Activated CD8-positive, alpha-beta memory T cell treated with anti-CD3 and anti-CD28 coated beads for 24 hours (primary cell): ENCODE results near the gene ZCCHC3.

Experiments used
- DNase-seq: peaks from one replicate; pipeline ENCODE4 v3.0.0-alpha.2; 2020

ZCCHC3 gene

DNA sequence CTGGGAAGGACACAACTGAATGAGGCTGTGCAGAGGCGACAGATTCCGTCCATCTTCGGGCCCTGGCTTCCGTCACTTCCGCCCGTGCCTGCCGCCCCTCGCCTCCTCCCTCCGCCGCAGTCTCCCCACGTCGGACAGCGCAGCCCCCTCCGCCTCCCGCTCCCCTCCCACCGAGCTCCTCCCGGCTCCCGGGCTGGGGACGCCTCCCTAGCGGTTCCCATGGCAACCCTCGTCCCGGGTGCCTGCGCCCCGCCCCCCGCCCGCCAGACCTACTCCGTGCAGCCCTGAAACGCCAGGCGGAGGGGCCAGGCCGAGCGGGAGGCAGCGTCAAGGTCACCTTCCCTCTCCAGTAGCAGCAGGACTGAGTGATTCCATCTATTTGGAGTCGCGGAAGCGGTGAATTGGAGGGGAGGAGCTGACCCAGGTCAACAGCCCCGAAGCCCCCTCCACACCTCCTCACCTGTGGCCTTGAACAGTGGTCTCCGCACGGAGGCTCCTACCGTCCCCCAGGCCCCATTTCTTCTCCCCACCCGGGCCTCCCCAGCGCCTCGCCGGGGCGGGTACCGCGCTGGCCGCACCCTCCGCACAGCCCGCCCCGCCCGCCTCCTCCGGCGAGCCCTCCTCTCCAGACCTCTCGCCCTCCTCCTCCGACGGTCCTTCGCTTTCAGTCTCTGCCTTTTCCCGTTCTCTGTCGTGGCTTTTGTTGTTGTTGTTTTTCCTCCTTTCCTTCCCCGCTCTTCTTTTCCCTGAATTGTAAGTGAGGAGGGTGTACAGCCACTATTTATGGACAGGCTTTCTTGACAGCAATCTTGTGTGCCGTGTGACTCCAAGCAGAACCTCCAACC is 50.5 kb downstream of the ZCCHC3 start:
- DNase-seq = peak; percentile 87

DNA sequence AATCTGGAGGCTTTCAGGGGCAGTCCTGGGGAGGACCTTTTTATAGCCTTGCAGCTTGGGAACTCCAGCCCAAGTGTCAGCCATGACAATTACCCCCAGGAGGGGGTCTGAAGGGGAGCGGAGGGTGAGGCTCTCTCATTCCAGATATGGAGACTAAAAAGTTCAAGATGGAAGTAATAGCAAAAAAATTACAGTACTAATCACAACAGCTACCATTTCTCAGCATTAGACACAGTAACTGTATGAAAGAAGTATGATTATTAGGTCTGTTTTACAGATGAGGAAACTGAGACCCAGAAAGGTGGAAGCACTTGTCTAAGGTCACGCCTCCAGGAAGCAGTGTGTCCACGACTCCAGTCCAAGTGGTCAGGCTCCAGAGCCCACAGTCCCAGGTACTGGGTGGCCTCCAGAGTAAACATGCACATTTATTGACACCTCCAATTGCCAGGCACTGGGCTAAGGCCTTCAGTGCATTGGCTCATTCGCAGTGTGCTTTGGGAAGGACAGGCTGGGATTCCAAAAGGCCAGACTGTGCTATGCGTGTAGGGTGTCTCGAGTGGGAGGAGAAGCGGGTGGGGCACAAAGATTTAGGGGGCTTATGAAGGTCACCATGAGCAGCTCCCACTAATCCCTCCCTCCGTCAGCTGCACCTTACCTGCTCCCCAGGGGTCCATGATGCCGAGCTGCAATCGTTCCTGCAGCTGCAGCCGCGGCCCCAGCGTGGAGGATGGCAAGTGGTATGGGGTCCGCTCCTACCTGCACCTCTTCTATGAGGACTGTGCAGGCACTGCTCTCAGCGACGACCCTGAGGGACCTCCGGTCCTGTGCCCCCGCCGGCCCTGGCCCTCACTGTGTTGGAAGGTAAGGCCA is 51.8 kb downstream of the ZCCHC3 start:
- DNase-seq = no peak
